AG10803 (cell line): ENCODE data around the gene DNAJB13.

Experiments
- DNase-seq: peaks from one replicate; pipeline ENCODE4 v3.0.0; 2010; ENCODE audit warnings: low read depth
- H3K4me3 ChIP-seq: 2 replicates; pipeline ENCODE4 v1.5.1; 2011; ENCODE audit warnings: mild to moderate bottlenecking, low read length, control low read depth
- CTCF ChIP-seq: conservative IDR thresholded peaks from 2 replicates; pipeline ENCODE4 v1.5.1; 2011; ENCODE audit warnings: mild to moderate bottlenecking, low read length, control low read depth, inconsistent platforms

The DNAJB13 gene

GRCh38 chr11:73995247-73995646, 44.4 kb downstream of the DNAJB13 start:
- no peak overlapping the region for H3K4me3 ChIP-seq
- no peak for TF ChIP-seq CTCF
- DNase-seq = peak; percentile 17

- TF ChIP-seq CTCF = no peak
- DNase-seq = no peak
- no peak overlapping the region for H3K4me3 ChIP-seq
These were observed 44.9 kb downstream of the DNAJB13 start for GRCh38 chr11:73995731-73996130.

GRCh38 chr11:73996161-73996747, 45.4 kb downstream of the DNAJB13 start:
- no peak for DNase-seq
- no peak for TF ChIP-seq CTCF
- no peak overlapping the region for H3K4me3 ChIP-seq

GRCh38 chr11:73997120-73997770, 46.4 kb downstream of the DNAJB13 start:
- DNase-seq = no peak
- TF ChIP-seq CTCF = no peak
- H3K4me3 ChIP-seq = no peak overlapping the region

GRCh38 chr11:73998846-73999575, 48.2 kb downstream of the DNAJB13 start:
- no peak for TF ChIP-seq CTCF
- no peak overlapping the region for H3K4me3 ChIP-seq
- DNase-seq = no peak

- no peak overlapping the region for H3K4me3 ChIP-seq
- TF ChIP-seq CTCF = no peak
- DNase-seq = no peak
These were observed 48.9 kb downstream of the DNAJB13 start for GRCh38 chr11:73999581-74000306.
